Testis (tissue), 5 donors: ENCODE results near the gene KRTAP5-5. TPM values are rescaled to one million over a fixed set of nuclear protein-coding genes. Genes with fewer than 3 reads are reported as not detected.
"Not testable (repeated sequence)": the region's sequence is repeated elsewhere in the genome, so short reads cannot be mapped to it uniquely, and the experiment has no call there.

ENCODE experiments used
- DNase-seq: peaks from one replicate; pipeline ENCODE4 v3.0.0-alpha.2; 2019
- H3K27ac ChIP-seq, 2 donors: fragments of 200-600 bp; sonication (generic); one replicate each; pipeline ENCODE4 v1.5.1; 2019
- H3K27me3 ChIP-seq: fragments of 200-600 bp; sonication (generic); one replicate; pipeline ENCODE4 v1.5.1; 2019
- H3K36me3 ChIP-seq: fragments of 200-600 bp; sonication (generic); one replicate; pipeline ENCODE4 v1.5.1; 2017; ENCODE audit warnings: low read depth; ENCODE audit errors: missing control alignments
- H3K4me1 ChIP-seq: fragments of 200-600 bp; sonication (generic); one replicate; pipeline ENCODE4 v1.5.1; 2019
- H3K4me3 ChIP-seq, 2 donors: fragments of 200-600 bp; sonication (generic); one replicate each; pipeline ENCODE4 v1.5.1; 2017 to 2019
- H3K9me3 ChIP-seq: fragments of 200-600 bp; sonication (generic); one replicate; pipeline ENCODE4 v1.5.1; 2017
- POLR2A ChIP-seq: fragments of 450-650 bp; IDR thresholded peaks from one replicate; pipeline ENCODE4 v1.6.1; 2017; ENCODE audit warnings: antibody characterized with exemption, mild to moderate bottlenecking, moderate library complexity
- WGBS, 2 donors: methylation state at CpG; one replicate each; pipeline ENCODE4 v1.1.5; 2018; 5-methylcytosine and 5-hydroxymethylcytosine counted together
- intact Hi-C: fragments of 100-400 bp; cut with DNase I; formaldehyde crosslinking; loops from one replicate; pipeline ENCODE4 v1.15.1; 2023; ENCODE audit warnings: low total_unique reads
- long read RNA-seq, 2 donors: transcript quantifications; one replicate each; lab custom pipeline, GENCODE V29; 2026
- polyA plus RNA-seq: library from polyadenylated mRNA; stranded (reverse); fragments of 350-450 nt; fragmentation: Illumina TruSeq; extraction: RNeasy Lipid Tissue Mini Kit (QIAGEN cat#74804); gene quantifications from one replicate; pipeline ENCODE4 v1.2.3, GENCODE V29; 2014; ENCODE audit warnings: low read depth, low replicate concordance; ENCODE audit not compliant: insufficient read depth
- total RNA-seq, 2 donors: library from RNA; depleted of rRNA; stranded (reverse); fragments of >200 nt; gene quantifications; one replicate each; pipeline ENCODE4 v1.2.3, GENCODE V29; 2016
- TF ChIP-seq, protein P1 (sequence below), 3 experiments: fragments of 450-650 bp in 2 of 3; fragments of 200-600 bp in 1 of 3; sonication (generic) in 1 of 3; IDR thresholded peaks; one replicate each; pipeline ENCODE4 v1.5.1; 2016 to 2019; ENCODE audit warnings: antibody characterized with exemption in 3 of 3, mild to moderate bottlenecking in 2 of 3, moderate library complexity in 1 of 3

Gene KRTAP5-5, protein sequence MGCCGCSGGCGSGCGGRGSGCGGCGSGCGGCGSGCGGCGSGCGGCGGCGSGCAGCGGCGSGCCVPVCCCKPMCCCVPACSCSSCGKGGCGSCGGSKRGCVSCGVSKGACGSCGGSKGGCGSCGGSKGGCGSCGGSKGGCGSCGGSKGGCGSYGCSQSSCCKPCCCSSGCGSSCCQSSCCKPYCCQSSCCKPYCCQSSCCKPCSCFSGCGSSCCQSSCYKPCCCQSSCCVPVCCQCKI
- total RNA-seq (not detected), polyA plus RNA-seq (not detected)
- long read RNA-seq, donor 1 = 0 reads
- long read RNA-seq, donor 2 = 0 reads

DNA sequence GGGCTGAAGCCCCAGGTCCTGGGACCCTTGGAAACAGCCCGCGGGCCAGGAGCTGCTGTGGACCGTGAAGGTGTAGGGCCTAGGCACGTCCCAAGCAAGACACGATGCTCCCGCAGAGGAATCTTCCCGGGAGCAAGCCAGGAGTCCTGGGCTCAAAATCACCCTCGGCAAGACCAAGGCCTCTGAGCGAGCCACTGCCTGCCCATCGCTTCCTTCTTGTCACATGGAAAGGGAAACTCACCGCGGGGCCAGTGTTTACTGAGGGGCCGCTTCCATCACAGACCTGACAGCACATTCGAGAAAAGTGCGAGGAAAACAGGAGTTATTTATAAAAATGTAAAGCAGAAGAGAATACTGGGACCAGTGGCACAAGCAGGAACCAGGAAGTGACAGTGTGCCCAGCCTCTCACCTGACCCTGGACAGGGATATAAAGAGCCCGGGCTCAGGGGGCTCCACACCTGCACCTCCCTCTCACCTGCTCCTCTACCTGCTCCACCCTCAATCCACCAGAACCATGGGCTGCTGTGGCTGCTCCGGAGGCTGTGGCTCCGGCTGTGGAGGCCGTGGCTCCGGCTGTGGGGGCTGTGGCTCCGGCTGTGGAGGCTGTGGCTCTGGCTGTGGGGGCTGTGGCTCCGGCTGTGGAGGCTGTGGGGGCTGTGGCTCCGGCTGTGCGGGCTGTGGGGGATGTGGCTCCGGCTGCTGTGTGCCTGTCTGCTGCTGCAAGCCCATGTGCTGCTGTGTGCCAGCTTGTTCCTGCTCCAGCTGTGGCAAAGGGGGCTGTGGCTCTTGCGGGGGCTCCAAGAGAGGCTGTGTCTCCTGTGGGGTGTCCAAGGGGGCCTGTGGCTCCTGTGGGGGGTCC lies at the start of gene KRTAP5-5:
KRTAP5-5 (plus strand) TSS at position 450 of the 860 bp plus-strand sequence; CDS start at position 516, 66 bp downstream.
- no peaks in the 10 kb centered on the region for H3K27me3 ChIP-seq
- DNase-seq = no peak
- WGBS, 2 donors = 57 to 63% methylated on average over 17 to 18 of the region's 26 CpGs
- H3K27ac ChIP-seq = no peak within 1 kb of the TSS
- no peak for TF ChIP-seq POLR2A
- TF ChIP-seq, protein P1, sequence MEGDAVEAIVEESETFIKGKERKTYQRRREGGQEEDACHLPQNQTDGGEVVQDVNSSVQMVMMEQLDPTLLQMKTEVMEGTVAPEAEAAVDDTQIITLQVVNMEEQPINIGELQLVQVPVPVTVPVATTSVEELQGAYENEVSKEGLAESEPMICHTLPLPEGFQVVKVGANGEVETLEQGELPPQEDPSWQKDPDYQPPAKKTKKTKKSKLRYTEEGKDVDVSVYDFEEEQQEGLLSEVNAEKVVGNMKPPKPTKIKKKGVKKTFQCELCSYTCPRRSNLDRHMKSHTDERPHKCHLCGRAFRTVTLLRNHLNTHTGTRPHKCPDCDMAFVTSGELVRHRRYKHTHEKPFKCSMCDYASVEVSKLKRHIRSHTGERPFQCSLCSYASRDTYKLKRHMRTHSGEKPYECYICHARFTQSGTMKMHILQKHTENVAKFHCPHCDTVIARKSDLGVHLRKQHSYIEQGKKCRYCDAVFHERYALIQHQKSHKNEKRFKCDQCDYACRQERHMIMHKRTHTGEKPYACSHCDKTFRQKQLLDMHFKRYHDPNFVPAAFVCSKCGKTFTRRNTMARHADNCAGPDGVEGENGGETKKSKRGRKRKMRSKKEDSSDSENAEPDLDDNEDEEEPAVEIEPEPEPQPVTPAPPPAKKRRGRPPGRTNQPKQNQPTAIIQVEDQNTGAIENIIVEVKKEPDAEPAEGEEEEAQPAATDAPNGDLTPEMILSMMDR (IDR thresholded peaks at IDR 0.05) = no peak
- no peaks in the 10 kb centered on the region for H3K9me3 ChIP-seq
- no peaks in the 10 kb centered on the region for H3K36me3 ChIP-seq
- intact Hi-C loops = no loop called here
- H3K4me3 ChIP-seq = no peak within 1 kb of the TSS
- peaks cover 4% of the 10 kb centered on the region for H3K4me1 ChIP-seq

DNA sequence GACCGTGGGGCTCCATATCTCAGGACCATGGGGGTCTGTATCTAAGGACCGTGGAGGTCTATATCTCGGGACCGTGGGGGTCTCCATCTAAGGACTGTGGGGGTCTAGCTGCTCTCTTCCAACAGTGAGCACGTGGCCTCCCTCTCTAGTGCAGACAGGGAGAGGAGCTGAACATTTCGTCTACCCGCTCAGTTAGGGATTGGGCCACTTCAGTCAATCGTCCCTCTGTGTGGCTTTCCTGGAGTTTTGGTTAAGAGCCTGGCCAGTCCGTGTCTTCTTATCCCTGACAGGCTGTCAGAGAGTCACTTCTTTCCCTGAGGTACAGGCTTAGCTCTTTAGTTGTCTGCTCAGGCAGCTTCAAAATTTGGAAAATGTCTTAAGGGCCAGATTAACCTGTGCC lies 47.6 kb upstream of the KRTAP5-5 start:
- no peak for DNase-seq
- no peaks in the 10 kb centered on the region for H3K4me1 ChIP-seq
- TF ChIP-seq POLR2A = no peak
- TF ChIP-seq, protein P1 (IDR thresholded peaks at IDR 0.05) = no peak
- H3K4me3 ChIP-seq = no peak overlapping the region
- WGBS, 2 donors = 87 to 88% methylated on average over 9 of the region's 9 CpGs
- no peak overlapping the region for H3K27ac ChIP-seq
- H3K9me3 ChIP-seq = no peaks in the 10 kb centered on the region
- no peaks in the 10 kb centered on the region for H3K27me3 ChIP-seq
- intact Hi-C loops = no loop called here
- no peaks in the 10 kb centered on the region for H3K36me3 ChIP-seq

DNA sequence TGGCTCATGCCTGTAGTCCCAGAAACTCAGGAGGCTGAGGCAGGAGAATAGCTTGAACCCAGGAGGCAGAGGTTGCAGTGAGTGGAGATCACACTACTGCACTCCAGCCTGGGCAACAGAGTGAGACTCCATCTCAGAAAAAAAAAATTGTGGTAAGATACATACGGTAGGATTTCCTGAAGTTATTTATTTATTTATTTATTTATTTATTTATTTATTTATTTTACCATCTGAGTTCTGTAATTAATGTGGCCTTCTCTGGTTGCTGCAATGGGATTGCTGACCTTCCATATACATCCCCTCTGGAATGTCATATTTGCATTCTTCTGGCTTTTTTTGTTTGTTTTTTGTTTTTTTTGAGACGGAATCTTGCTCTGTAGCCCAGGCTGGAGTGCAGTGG lies 46.7 kb upstream of the KRTAP5-5 start:
- H3K4me1 ChIP-seq, H3K4me3 ChIP-seq, H3K27ac ChIP-seq, DNase-seq, H3K27me3 ChIP-seq, intact Hi-C loops, H3K9me3 ChIP-seq, H3K36me3 ChIP-seq: not testable (repeated sequence)
- WGBS, 2 donors = 74 to 75% methylated on average over 2 of the region's 2 CpGs

DNA sequence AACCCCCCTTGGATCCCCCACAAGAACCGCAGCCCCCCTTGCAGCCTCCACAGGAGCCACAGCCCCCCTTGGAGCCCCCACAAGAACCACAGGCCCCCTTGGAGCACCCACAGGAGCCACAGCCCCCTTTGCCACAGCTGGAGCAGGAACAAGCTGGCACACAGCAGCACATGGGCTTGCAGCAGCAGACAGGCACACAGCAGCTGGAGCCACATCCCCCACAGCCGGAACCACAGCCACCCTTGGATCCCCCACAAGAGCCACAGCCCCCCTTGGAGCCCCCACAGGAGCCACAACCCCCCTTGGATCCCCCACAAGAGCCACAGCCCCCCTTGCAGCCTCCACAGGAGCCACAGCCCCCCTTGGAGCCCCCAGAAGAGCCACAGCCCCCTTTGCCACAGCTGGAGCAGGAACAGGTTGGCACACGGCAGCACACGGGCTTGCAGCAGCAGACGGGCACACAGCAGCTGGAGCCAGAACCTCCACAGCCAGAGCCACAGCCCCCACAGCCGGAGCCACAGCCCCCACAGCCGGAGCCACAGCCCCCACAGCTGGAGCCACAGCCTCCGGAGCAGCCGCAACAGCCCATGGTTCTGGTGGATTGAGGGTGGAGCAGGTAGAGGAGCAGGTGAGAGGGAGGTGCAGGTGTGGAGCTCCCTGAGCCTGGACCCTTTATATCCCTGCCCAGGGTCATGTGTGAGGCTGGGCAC lies 44.8 kb upstream of the KRTAP5-5 start, which contains the start of gene KRTAP5-1:
KRTAP5-1 (minus strand) TSS at position 623 of the 710 bp plus-strand sequence; CDS start at position 589, 34 bp downstream.
- H3K4me1 ChIP-seq, DNase-seq, H3K27ac ChIP-seq, H3K27me3 ChIP-seq, intact Hi-C loops, H3K4me3 ChIP-seq, H3K9me3 ChIP-seq, H3K36me3 ChIP-seq: not testable (repeated sequence)
- WGBS, 2 donors = 27 to 100% methylated on average over 1 to 8 of the region's 9 CpGs

DNA sequence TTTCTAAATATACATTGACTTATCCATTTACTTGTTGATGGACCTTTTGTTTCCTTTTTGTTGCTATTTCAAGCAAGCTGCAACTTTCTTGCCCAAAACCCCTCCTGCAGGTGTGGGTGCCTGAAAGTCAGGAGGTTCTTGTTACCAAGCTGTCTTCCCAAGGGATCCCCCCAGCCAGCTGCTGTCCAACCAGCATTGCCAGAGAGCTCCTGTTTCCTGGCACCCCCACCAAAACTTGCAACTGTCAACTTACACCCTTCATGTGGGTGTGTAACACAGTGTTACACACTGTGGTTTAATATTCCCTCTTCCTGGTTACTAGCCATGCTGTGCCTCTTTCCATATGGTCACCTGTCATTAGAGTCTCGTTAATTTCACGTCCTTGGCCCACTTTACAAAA lies 42.9 kb upstream of the KRTAP5-5 start:
- TF ChIP-seq, protein P1 (IDR thresholded peaks at IDR 0.05) = no peak
- no peak for TF ChIP-seq POLR2A
- intact Hi-C loops = no loop called here
- Histone ChIP-seq H3K27ac (no peak overlapping the region), H3K4me3 (no peak overlapping the region), H3K27me3 (no peaks in the 10 kb centered on the region), H3K4me1 (no peaks in the 10 kb centered on the region), H3K9me3 (no peaks in the 10 kb centered on the region), H3K36me3 (no peaks in the 10 kb centered on the region)
- 63 to 64% methylated on average over 2 of the region's 2 CpGs for WGBS, 2 donors
- DNase-seq = no peak

DNA sequence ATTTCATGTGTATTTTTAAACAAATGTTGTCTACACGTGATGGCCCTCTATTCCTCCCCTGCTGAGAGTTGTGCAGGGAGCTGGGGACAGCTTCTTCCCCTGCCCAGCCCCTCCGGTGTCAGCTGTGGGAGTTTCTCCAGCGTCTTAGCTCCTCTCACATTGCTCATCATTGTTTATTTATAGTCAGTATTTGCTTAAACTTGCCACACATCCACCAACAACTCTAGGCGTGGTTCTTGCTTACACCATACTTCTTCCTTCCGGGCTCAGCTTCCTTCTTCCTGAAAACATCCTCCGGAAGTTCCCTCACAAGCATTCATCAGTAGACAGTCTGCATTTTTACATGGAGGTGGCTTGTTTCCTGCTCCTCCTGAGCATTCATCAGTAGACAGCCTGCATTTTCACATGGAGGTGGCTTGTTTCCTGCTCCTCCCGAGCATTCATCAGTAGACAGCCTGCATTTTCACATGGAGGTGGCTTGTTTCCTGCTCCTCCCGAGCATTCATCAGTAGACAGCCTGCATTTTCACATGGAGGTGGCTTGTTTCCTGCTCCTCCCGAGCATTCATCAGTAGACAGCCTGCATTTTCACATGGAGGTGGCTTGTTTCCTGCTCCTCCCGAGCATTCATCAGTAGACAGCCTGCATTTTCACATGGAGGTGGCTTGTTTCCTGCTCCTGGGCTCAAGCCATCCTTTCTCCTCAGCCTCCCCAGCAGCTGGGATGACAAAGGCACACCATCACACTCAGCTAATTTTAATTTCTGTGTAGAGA lies 40.2 kb upstream of the KRTAP5-5 start:
- 49 to 52% methylated on average over 6 to 8 of the region's 10 CpGs for WGBS, 2 donors
- H3K9me3 ChIP-seq, DNase-seq, H3K4me1 ChIP-seq, H3K36me3 ChIP-seq, H3K4me3 ChIP-seq, H3K27me3 ChIP-seq, intact Hi-C loops, H3K27ac ChIP-seq: not testable (repeated sequence)
